Right lobe of liver (tissue), 6 donors: ENCODE results near the gene BHLHE40. TPM values are rescaled to one million over a fixed set of nuclear protein-coding genes. Genes with fewer than 3 reads are reported as not detected.

ENCODE experiments used
- ATAC-seq, 4 donors: fragments of 200-7000 bp; cut with Tn5 transposase; one replicate each; pipeline ENCODE4 v1.9.1; 2020; ENCODE audit warnings: mild to moderate bottlenecking in 4 of 4, moderate library complexity in 4 of 4
- DNase-seq, 3 donors: peaks; one replicate each; pipeline ENCODE4 v3.0.0-alpha.2; 2020
- H3K27ac ChIP-seq, 3 donors: fragments of 200-600 bp; one replicate each; pipeline ENCODE4 v1.8.0; 2022
- H3K27me3 ChIP-seq, 2 donors: fragments of 200-600 bp; one replicate each; pipeline ENCODE4 v1.8.0; 2022
- H3K36me3 ChIP-seq, 4 donors: fragments of 200-600 bp; sonication (generic) in 1 of 4; one replicate each; pipeline versions ENCODE4 v1.5.1 to v1.8.0; 2017 to 2022; ENCODE audit warnings: control low read depth in 1 of 4
- H3K4me1 ChIP-seq, 4 donors: fragments of 200-600 bp; sonication (generic) in 1 of 4; one replicate each; pipeline versions ENCODE4 v1.5.1 to v1.8.0; 2017 to 2022; ENCODE audit warnings: control low read depth in 1 of 4
- H3K4me3 ChIP-seq, 3 donors: fragments of 200-600 bp; one replicate each; pipeline ENCODE4 v1.8.0; 2022
- H3K9me3 ChIP-seq, 4 donors: fragments of 200-600 bp; sonication (generic) in 1 of 4; one replicate each; pipeline versions ENCODE4 v1.5.1 to v1.8.0; 2017 to 2022; ENCODE audit warnings: control low read depth in 1 of 4
- POLR2A ChIP-seq: fragments of 450-650 bp; IDR thresholded peaks from one replicate; pipeline ENCODE4 v1.6.1; 2017; ENCODE audit warnings: antibody characterized with exemption, mild to moderate bottlenecking
- WGBS: methylation state at CpG from one replicate; pipeline ENCODE4 v1.1.6; 2018; ENCODE audit warnings: low coverage, low lambda C conversion rate; ENCODE audit not compliant: insufficient coverage; ENCODE audit errors: missing lambda C conversion rate; 5-methylcytosine and 5-hydroxymethylcytosine counted together
- intact Hi-C, 2 donors: fragments of 100-400 bp; cut with DNase I; formaldehyde crosslinking; loops; one replicate each; pipeline versions ENCODE4 v1.11.2 to v1.14.1; 2022
- total RNA-seq, 6 experiments: library from RNA; depleted of rRNA in 2 of 6; stranded (reverse); fragments of >200 nt in 2 of 6; fragmentation: NEBNext Ultra II Directional in 3 of 6; extraction: Animal tissue kit (Norgen Biotek cat#: 25700) in 3 of 6; gene quantifications; one replicate each; pipeline versions ENCODE4 v1.1.0 to v1.2.4, GENCODE V29; 2016 to 2023
- TF ChIP-seq, protein P1 (sequence below), 4 donors: fragments of 200-600 bp in 3 of 4; fragments of 450-650 bp in 1 of 4; IDR thresholded peaks; one replicate each; pipeline versions ENCODE4 v1.5.1 to v1.8.0; 2016 to 2022; ENCODE audit warnings: antibody characterized with exemption in 4 of 4, mild to moderate bottlenecking in 2 of 4
- donor health status: DM: no; HTN: yes; CAD: no.
- donor health status: DM: no; HTN: no; CAD: no.
- donor health status: DM: no; HTN: no; CAD: no.
- donor health status: DM: no; HTN: yes; CAD: no.
- donor health status: DM: no; HTN: yes; CAD: no.

Gene BHLHE40
- total RNA-seq, 6 experiments from 2014 or later, result 19.0 to 170 (median 57.7) TPM

- ATAC-seq (no peak), DNase-seq (no peak)
- Histone ChIP-seq H3K4me3 (no peak overlapping the region), H3K4me1 (no peaks in the 10 kb centered on the region), H3K27ac (no peak overlapping the region), H3K27me3 (no peaks in the 10 kb centered on the region), H3K36me3 (no peaks in the 10 kb centered on the region), H3K9me3 (no peaks in the 10 kb centered on the region)
- intact Hi-C loops, result no loop called here
- TF ChIP-seq POLR2A, result no peak
- TF ChIP-seq, protein P1, sequence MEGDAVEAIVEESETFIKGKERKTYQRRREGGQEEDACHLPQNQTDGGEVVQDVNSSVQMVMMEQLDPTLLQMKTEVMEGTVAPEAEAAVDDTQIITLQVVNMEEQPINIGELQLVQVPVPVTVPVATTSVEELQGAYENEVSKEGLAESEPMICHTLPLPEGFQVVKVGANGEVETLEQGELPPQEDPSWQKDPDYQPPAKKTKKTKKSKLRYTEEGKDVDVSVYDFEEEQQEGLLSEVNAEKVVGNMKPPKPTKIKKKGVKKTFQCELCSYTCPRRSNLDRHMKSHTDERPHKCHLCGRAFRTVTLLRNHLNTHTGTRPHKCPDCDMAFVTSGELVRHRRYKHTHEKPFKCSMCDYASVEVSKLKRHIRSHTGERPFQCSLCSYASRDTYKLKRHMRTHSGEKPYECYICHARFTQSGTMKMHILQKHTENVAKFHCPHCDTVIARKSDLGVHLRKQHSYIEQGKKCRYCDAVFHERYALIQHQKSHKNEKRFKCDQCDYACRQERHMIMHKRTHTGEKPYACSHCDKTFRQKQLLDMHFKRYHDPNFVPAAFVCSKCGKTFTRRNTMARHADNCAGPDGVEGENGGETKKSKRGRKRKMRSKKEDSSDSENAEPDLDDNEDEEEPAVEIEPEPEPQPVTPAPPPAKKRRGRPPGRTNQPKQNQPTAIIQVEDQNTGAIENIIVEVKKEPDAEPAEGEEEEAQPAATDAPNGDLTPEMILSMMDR (IDR thresholded peaks at IDR 0.05), result no peak
- WGBS, result 86% methylated on average over 8 of the region's 19 CpGs
These were observed 40.4 kb downstream of the BHLHE40 start for GRCh38 chr3:5019411-5020241.

DNA sequence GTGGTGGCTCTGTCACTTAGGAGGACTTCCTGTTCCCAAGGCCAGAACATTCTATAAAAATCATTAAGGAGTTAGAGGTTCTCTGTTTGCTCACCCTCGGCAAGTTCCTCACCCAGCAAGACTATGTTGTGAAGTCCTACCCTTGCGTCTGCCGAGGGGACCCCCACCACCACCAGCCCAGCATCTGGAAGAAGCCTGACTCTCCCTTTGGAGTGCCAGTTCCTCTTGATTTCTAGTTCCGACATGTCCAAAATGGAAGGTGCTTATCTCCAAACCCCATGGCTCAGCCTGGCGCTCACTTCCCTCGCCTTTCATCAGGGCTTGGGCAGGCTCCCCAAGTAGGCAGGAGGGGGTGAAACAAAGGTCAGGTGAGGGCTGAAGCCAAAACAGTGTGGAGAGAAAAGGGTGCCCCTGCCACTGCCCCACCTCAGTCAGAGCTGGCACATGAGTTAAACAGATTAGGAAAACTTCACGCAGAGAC lies 41.0 kb downstream of the BHLHE40 start:
- Histone ChIP-seq H3K4me1 (no peaks in the 10 kb centered on the region), H3K27ac (no peak overlapping the region), H3K4me3 (no peak overlapping the region), H3K27me3 (no peaks in the 10 kb centered on the region), H3K36me3 (no peaks in the 10 kb centered on the region), H3K9me3 (no peaks in the 10 kb centered on the region)
- ATAC-seq (no peak), DNase-seq (no peak)
- intact Hi-C loops, result no loop called here
- 67% methylated on average over 6 of the region's 7 CpGs for WGBS
- TF ChIP-seq, protein P1 (IDR thresholded peaks at IDR 0.05), result no peak
- TF ChIP-seq POLR2A, result no peak

DNA sequence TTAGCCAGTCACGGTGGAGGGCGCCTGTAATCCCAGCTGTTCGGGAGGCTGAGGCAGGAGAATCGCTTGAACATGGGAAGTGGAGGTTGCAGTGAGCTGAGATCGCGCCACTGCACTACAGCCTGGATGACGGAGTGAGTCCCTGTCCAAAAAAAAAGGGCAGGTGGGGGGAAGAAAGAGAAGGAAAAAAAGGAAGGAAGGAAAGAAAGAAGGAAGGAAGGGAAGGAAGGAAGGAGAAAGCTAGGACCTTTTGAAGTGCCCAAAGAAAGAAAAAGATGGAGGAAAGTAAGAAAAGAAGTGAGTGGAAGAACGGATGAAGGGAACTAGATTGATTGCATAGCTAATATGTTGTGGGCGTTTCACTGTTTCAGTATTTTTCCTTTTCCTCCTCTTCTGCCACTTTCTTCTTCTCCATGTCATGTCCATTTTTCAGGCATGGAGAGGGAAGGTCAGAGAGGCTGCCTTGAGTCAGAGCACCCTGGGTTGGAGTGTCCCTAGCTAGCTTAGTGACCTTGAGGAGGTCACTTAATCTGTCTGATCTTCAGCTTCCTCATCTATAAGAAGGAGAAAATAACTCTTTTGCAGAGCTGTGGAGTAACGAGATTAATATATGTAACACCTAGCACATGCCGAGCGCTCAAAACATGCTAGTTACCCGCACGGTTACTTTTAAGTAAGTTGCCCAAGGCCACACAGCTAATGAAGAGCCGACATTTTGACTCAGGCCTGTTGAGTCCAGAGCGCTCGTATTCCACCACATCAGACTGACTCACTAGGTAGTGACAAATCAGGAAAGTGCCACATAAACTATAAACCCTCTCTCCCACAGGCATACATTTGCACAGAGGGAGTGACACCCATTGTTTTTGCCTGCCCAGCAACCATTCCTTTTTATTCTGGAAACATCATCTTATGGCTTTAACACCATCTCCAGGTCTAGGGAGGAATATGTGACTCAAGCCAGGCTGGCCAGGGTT lies 42.2 kb downstream of the BHLHE40 start:
- no peaks in the 10 kb centered on the region for H3K36me3 ChIP-seq
- WGBS, result 90% methylated on average over 14 of the region's 17 CpGs
- H3K9me3 ChIP-seq, result no peaks in the 10 kb centered on the region
- no peaks in the 10 kb centered on the region for H3K4me1 ChIP-seq
- no peak overlapping the region for H3K27ac ChIP-seq
- intact Hi-C loops, result no loop called here
- TF ChIP-seq, protein P1 (IDR thresholded peaks at IDR 0.05), result no peak
- no peak for TF ChIP-seq POLR2A
- no peak for ATAC-seq
- H3K27me3 ChIP-seq, result no peaks in the 10 kb centered on the region
- no peak for DNase-seq
- no peak overlapping the region for H3K4me3 ChIP-seq

DNA sequence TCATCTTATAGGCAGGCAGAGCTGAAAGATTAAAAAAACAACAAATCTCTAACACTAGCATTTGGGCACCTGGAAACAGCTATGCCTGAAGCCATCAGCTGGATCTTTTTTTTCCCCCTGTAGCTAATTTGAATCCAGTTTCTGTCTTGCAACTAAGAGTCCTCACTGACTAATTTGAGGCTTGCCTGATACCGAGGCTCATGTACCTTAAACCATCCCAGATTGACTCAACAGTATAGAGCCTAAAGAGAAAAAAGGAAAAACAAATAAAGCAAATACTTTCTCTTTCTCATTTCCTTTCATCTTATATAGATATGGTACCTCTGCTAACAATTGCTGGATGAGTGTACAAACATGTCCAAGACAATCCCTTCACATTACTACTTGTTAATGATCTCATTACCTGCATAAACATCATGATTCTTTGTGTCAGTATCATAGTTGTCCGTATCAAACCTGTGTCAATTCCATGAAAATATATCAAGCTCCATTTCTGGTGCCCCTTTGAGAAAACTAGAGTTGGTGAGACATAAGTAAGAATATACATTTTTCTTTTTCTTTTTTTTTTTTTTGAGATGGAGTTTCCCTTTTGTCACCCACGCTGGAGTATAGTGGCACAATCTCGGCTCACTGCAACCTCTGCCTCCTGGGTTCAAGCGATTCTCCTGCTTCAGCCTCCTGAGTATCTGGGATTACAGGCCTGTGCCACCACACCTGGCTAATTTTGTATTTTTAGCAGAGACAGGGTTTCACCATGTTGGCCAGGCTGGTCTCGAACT lies 43.1 kb downstream of the BHLHE40 start:
- no peak for DNase-seq
- 86% methylated on average over 4 of the region's 6 CpGs for WGBS
- ATAC-seq, result no peak
- Histone ChIP-seq H3K27me3 (no peaks in the 10 kb centered on the region), H3K9me3 (no peaks in the 10 kb centered on the region), H3K4me1 (no peaks in the 10 kb centered on the region), H3K4me3 (no peak overlapping the region), H3K27ac (no peak overlapping the region), H3K36me3 (no peaks in the 10 kb centered on the region)
- TF ChIP-seq POLR2A, result no peak
- TF ChIP-seq, protein P1 (IDR thresholded peaks at IDR 0.05), result no peak
- intact Hi-C loops, result no loop called here
